OCI-LY3 (cell line): ENCODE measurements around the gene PLK1.

Source experiments
- EZH2phosphoT487 ChIP-seq: fragments of 200-600 bp; shearing (Covaris generic); IDR thresholded peaks from 2 replicates; pipeline ENCODE4 v1.6.1; 2018; ENCODE audit warnings: antibody characterized with exemption, mixed run types, low read depth
- TF ChIP-seq, protein P1 (sequence below): fragments of 200-600, 300-600 bp; sonication (generic); IDR thresholded peaks from 2 replicates; pipeline ENCODE4 v1.5.1; 2014; ENCODE audit warnings: antibody characterized with exemption, low read length, low read depth

- TF ChIP-seq EZH2phosphoT487: no peak
- TF ChIP-seq, protein P1, sequence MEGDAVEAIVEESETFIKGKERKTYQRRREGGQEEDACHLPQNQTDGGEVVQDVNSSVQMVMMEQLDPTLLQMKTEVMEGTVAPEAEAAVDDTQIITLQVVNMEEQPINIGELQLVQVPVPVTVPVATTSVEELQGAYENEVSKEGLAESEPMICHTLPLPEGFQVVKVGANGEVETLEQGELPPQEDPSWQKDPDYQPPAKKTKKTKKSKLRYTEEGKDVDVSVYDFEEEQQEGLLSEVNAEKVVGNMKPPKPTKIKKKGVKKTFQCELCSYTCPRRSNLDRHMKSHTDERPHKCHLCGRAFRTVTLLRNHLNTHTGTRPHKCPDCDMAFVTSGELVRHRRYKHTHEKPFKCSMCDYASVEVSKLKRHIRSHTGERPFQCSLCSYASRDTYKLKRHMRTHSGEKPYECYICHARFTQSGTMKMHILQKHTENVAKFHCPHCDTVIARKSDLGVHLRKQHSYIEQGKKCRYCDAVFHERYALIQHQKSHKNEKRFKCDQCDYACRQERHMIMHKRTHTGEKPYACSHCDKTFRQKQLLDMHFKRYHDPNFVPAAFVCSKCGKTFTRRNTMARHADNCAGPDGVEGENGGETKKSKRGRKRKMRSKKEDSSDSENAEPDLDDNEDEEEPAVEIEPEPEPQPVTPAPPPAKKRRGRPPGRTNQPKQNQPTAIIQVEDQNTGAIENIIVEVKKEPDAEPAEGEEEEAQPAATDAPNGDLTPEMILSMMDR: no peak
Measured at GRCh38 chr16:23682181-23682580, 3.5 kb downstream of the PLK1 start.
